H9 (cell line): ENCODE data around the gene H2AZ2. TPM values are rescaled to one million over a fixed set of nuclear protein-coding genes. Genes with fewer than 3 reads are reported as not detected.

Experiments
- DNase-seq: peaks from one replicate; pipeline ENCODE4 v3.0.0-alpha.2; 2017
- H2AFZ ChIP-seq: one replicate; pipeline ENCODE4 v1.6.1; 2013; ENCODE audit warnings: mild to moderate bottlenecking, low read length, control low read depth, moderate library complexity
- H2AK5ac ChIP-seq: 2 replicates; pipeline ENCODE4 v1.6.1; 2013; ENCODE audit warnings: low read length, control low read depth, mixed read lengths; ENCODE audit not compliant: insufficient read length
- H2BK120ac ChIP-seq: one replicate; pipeline ENCODE4 v1.6.1; 2013; ENCODE audit warnings: low read depth, mild to moderate bottlenecking, low read length, control low read depth, inconsistent platforms; ENCODE audit not compliant: poor library complexity, severe bottlenecking
- H2BK12ac ChIP-seq: 2 replicates; pipeline ENCODE4 v1.6.1; 2013; ENCODE audit warnings: low read length, control low read depth, mixed read lengths, low read depth; ENCODE audit not compliant: insufficient read length
- H2BK15ac ChIP-seq: 2 replicates; pipeline ENCODE4 v1.6.1; 2013; ENCODE audit warnings: low read depth, low read length, control low read depth
- H2BK20ac ChIP-seq: one replicate; pipeline ENCODE4 v1.6.1; 2013; ENCODE audit warnings: low read depth, mild to moderate bottlenecking, low read length, control low read depth, inconsistent platforms; ENCODE audit not compliant: poor library complexity, severe bottlenecking
- H2BK5ac ChIP-seq: 2 replicates; pipeline ENCODE4 v1.6.1; 2013; ENCODE audit warnings: low read length, control low read depth, mixed read lengths; ENCODE audit not compliant: insufficient read length
- H3K14ac ChIP-seq: 2 replicates; pipeline ENCODE4 v1.6.1; 2013; ENCODE audit warnings: low read length, control low read depth; ENCODE audit not compliant: insufficient read depth
- H3K18ac ChIP-seq: 2 replicates; pipeline ENCODE4 v1.6.1; 2013; ENCODE audit warnings: low read depth, mild to moderate bottlenecking, mixed read lengths, low read length, control low read depth; ENCODE audit not compliant: insufficient read length
- H3K23ac ChIP-seq: 2 replicates; pipeline ENCODE4 v1.6.1; 2013; ENCODE audit warnings: low read length, control low read depth, mixed read lengths, low read depth; ENCODE audit not compliant: insufficient read length
- H3K23me2 ChIP-seq: 2 replicates; pipeline ENCODE4 v1.6.1; 2013; ENCODE audit warnings: low read depth, mild to moderate bottlenecking, mixed read lengths, low read length, control low read depth; ENCODE audit not compliant: insufficient read length, poor library complexity, severe bottlenecking
- H3K27ac ChIP-seq: 2 replicates; pipeline ENCODE4 v1.5.1; 2013; ENCODE audit warnings: low read length, control low read depth, mixed read lengths, low read depth; ENCODE audit not compliant: insufficient read length
- H3K27me3 ChIP-seq: 2 replicates; pipeline ENCODE4 v1.6.1; 2013; ENCODE audit warnings: low read length, control low read depth, inconsistent platforms; ENCODE audit not compliant: insufficient read depth
- H3K4ac ChIP-seq: 2 replicates; pipeline ENCODE4 v1.6.1; 2013; ENCODE audit warnings: low read depth, mild to moderate bottlenecking, control low read depth, inconsistent platforms, low read length, moderate library complexity
- H3K4me1 ChIP-seq: 2 replicates; pipeline ENCODE4 v1.6.1; 2013; ENCODE audit warnings: low read length, control low read depth, inconsistent platforms; ENCODE audit not compliant: insufficient read depth
- H3K4me2 ChIP-seq: 2 replicates; pipeline ENCODE4 v1.6.1; 2013; ENCODE audit warnings: low read length, control low read depth, mixed read lengths; ENCODE audit not compliant: insufficient read length, insufficient read depth
- H3K56ac ChIP-seq: 2 replicates; pipeline ENCODE4 v1.6.1; 2013; ENCODE audit warnings: low read depth, mild to moderate bottlenecking, mixed read lengths, low read length, control low read depth; ENCODE audit not compliant: insufficient read length
- H3K79me1 ChIP-seq: 2 replicates; pipeline ENCODE4 v1.6.1; 2013; ENCODE audit warnings: low read depth, mild to moderate bottlenecking, moderate library complexity, low read length, control low read depth, inconsistent platforms; ENCODE audit not compliant: insufficient read depth, poor library complexity, severe bottlenecking
- H3K79me2 ChIP-seq: 2 replicates; pipeline ENCODE4 v1.6.1; 2013; ENCODE audit warnings: low read length, control low read depth, inconsistent platforms; ENCODE audit not compliant: insufficient read depth
- H3K9ac ChIP-seq: 2 replicates; pipeline ENCODE4 v1.6.1; 2013; ENCODE audit warnings: low read length, control low read depth, mixed read lengths; ENCODE audit not compliant: insufficient read length; ENCODE audit errors: extremely low read depth
- H3K9me3 ChIP-seq: one replicate; pipeline ENCODE4 v1.6.1; 2013; ENCODE audit warnings: low read depth, low read length, inconsistent platforms; ENCODE audit not compliant: control insufficient read depth
- H3T11ph ChIP-seq: one replicate; pipeline ENCODE4 v1.6.1; 2013; ENCODE audit warnings: mild to moderate bottlenecking, low read length, control low read depth, inconsistent platforms
- H4K20me1 ChIP-seq: one replicate; pipeline ENCODE4 v1.6.1; 2013; ENCODE audit not compliant: control insufficient read depth, insufficient read length, insufficient read depth
- H4K5ac ChIP-seq: 2 replicates; pipeline ENCODE4 v1.6.1; 2013; ENCODE audit warnings: low read depth, mild to moderate bottlenecking, mixed read lengths, low read length, control low read depth; ENCODE audit not compliant: insufficient read length
- H4K8ac ChIP-seq: replicated peaks from 2 replicates; pipeline ENCODE4 v1.6.1; 2013; ENCODE audit warnings: low read length, control low read depth, mixed read lengths, low read depth; ENCODE audit not compliant: insufficient read length
- H4K91ac ChIP-seq: 2 replicates; pipeline ENCODE4 v1.6.1; 2013; ENCODE audit warnings: low read depth, mild to moderate bottlenecking, moderate library complexity, mixed read lengths, low read length, control low read depth; ENCODE audit not compliant: insufficient read length
- H3K27ac Mint-ChIP-seq, 3 experiments: 2 replicates in 2 of 3; 3 replicates in 1 of 3; pipeline ENCODE4 v1.8.0; 2020 to 2021; ENCODE audit warnings: mixed read lengths in 3 of 3, mild to moderate bottlenecking in 1 of 3, moderate library complexity in 1 of 3
- H3K27me3 Mint-ChIP-seq: 2 replicates; pipeline ENCODE4 v1.8.0; 2021; ENCODE audit warnings: low read depth, mild to moderate bottlenecking, moderate library complexity, mixed read lengths
- H3K36me3 Mint-ChIP-seq, 3 experiments: 2 replicates in 2 of 3; 3 replicates in 1 of 3; pipeline ENCODE4 v1.8.0; 2020 to 2021; ENCODE audit warnings: low read depth in 3 of 3, mixed read lengths in 3 of 3; ENCODE audit not compliant: insufficient read depth in 1 of 3
- H3K4me1 Mint-ChIP-seq, 2 experiments: 2 replicates each; pipeline ENCODE4 v1.8.0; 2020; ENCODE audit warnings: mixed read lengths in 2 of 2
- H3K4me3 Mint-ChIP-seq, 2 experiments: 2 replicates in 1 of 2; 3 replicates in 1 of 2; pipeline ENCODE4 v1.8.0; 2020 to 2021; ENCODE audit warnings: mild to moderate bottlenecking in 2 of 2, mixed read lengths in 2 of 2, moderate library complexity in 1 of 2
- H3K9me3 Mint-ChIP-seq, 2 experiments: 2 replicates in 1 of 2; 3 replicates in 1 of 2; pipeline ENCODE4 v1.8.0; 2020; ENCODE audit warnings: mild to moderate bottlenecking in 2 of 2, mixed read lengths in 2 of 2, moderate library complexity in 1 of 2
- WGBS: extraction: QIAGEN DNeasy Blood & Tissue Kit; methylation state at CpG from one replicate; pipeline ENCODE4 v1.1.7; 2013; ENCODE audit warnings: missing lambda C conversion rate, low lambda C conversion rate, mixed read lengths; ENCODE audit not compliant: insufficient read length; ENCODE audit errors: extremely low coverage; 5-methylcytosine and 5-hydroxymethylcytosine counted together
- total RNA-seq: library from RNA; stranded (reverse); gene quantifications from 2 replicates; pipeline ENCODE4 v1.2.1, GENCODE V29; 2021
- TF ChIP-seq, protein P1 (sequence below): fragments of 200-600 bp; sonication (generic); conservative IDR thresholded peaks from 3 replicates; pipeline ENCODE4 v1.8.0; 2021; ENCODE audit warnings: antibody characterized with exemption, mild to moderate bottlenecking

H2AZ2 gene
- total RNA-seq, 1 experiment from 2014 or later: 208 TPM

DNA sequence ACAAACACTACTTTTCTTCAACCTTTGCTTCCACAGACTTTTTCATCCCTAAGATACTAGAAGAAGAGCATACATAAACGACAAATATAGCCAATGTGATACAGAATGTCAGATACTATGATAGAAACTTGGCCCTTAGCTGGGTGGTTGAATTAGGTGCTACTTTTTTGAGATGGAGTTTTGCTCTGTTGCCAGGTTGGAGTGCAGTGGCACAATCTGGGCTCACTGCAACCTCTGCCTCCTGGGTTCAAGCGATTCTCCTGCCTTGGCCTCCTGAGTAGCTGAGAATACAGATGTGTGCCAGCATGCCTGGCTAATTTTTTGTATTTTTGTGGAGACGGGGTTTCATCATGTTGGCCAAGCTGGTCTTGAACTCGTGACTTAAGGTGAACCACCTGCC lies 47.9 kb downstream of the H2AZ2 start:
- peaks cover 9 to 15% of the 10 kb centered on the region in 2 experiments for H3K4me1 Mint-ChIP-seq

More for the DNA sequence above, 47.9 kb downstream of the H2AZ2 start:
- Histone ChIP-seq H2BK15ac (no peak overlapping the region), H3K27ac (no peak overlapping the region), H3K4ac (no peak overlapping the region), H3K4me1 (no peaks in the 10 kb centered on the region), H3K27me3 (no peaks in the 10 kb centered on the region), H4K5ac (no peak overlapping the region), H2BK12ac (no peak overlapping the region), H3K14ac (no peak overlapping the region), H3T11ph (no peak overlapping the region), H4K91ac (no peak overlapping the region), H3K18ac (no peak overlapping the region), H3K79me2 (peaks cover 20% of the 10 kb centered on the region; the same call in 1 of the 2 replicates), H2AK5ac (no peak overlapping the region), H2AFZ (no peak overlapping the region), H3K4me2 (no peak overlapping the region), H2BK20ac (no peak overlapping the region), H3K23me2 (peaks cover 5% of the 10 kb centered on the region), H4K8ac (no peak overlapping the region), H3K9me3 (no peaks in the 10 kb centered on the region), H3K56ac (no peak overlapping the region), H3K23ac (no peak overlapping the region), H4K20me1 (no peaks in the 10 kb centered on the region), H2BK120ac (no peak overlapping the region), H3K79me1 (peaks cover 2% of the 10 kb centered on the region), H2BK5ac (no peak overlapping the region), H3K9ac (no peak overlapping the region)
- peak overlapping the region; percentile 13 to 32; a peak in 2 of 5 replicates for H3K4me3 Mint-ChIP-seq
- no peak for DNase-seq
- H3K9me3 Mint-ChIP-seq: peaks cover 2 to 3% of the 10 kb centered on the region in 2 experiments; a peak in 2 of 5 replicates
- H3K27ac Mint-ChIP-seq: peak overlapping the region in 2 of 3 experiments; percentile 30 to 42; a peak in 2 of 7 replicates
- H3K36me3 Mint-ChIP-seq: peaks cover 47 to 73% (median 57%) of the 10 kb centered on the region in 3 experiments
- WGBS: no CpG with 5 or more reads among the region's 4 CpGs
- TF ChIP-seq, protein P1, sequence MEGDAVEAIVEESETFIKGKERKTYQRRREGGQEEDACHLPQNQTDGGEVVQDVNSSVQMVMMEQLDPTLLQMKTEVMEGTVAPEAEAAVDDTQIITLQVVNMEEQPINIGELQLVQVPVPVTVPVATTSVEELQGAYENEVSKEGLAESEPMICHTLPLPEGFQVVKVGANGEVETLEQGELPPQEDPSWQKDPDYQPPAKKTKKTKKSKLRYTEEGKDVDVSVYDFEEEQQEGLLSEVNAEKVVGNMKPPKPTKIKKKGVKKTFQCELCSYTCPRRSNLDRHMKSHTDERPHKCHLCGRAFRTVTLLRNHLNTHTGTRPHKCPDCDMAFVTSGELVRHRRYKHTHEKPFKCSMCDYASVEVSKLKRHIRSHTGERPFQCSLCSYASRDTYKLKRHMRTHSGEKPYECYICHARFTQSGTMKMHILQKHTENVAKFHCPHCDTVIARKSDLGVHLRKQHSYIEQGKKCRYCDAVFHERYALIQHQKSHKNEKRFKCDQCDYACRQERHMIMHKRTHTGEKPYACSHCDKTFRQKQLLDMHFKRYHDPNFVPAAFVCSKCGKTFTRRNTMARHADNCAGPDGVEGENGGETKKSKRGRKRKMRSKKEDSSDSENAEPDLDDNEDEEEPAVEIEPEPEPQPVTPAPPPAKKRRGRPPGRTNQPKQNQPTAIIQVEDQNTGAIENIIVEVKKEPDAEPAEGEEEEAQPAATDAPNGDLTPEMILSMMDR: no peak
- peaks cover 5% of the 10 kb centered on the region; the same call in 1 of the 2 replicates for H3K27me3 Mint-ChIP-seq
